ENCODE data around the gene ACTN4.

ACTN4 gene

GRCh38 chr19:38666663-38667511 is 19.4 kb downstream of the ACTN4 start:
- H3K4me3 ChIP-seq (replicated peaks; ENCODE audit: low read depth, low read length), result no peak overlapping the region
- peak; percentile 85 for DNase-seq (ENCODE audit: low read depth)
- TF ChIP-seq CTCF (IDR thresholded peaks at IDR 0.05; ENCODE audit: low read length, missing control alignments), result no peak

- no peak for DNase-seq (ENCODE audit: low read depth)
- no peak overlapping the region for H3K4me3 ChIP-seq (replicated peaks; ENCODE audit: low read depth, low read length)
- TF ChIP-seq CTCF (IDR thresholded peaks at IDR 0.05; ENCODE audit: low read length, missing control alignments), result no peak
Observed at GRCh38 chr19:38667661-38668171, 20.3 kb downstream of the ACTN4 start.

- no peak overlapping the region for H3K4me3 ChIP-seq (replicated peaks; ENCODE audit: low read depth, low read length)
- no peak for DNase-seq (ENCODE audit: low read depth)
Observed at GRCh38 chr19:38669552-38669951, 22.1 kb downstream of the ACTN4 start.

GRCh38 chr19:38670921-38671398 is 23.5 kb downstream of the ACTN4 start:
- TF ChIP-seq CTCF (IDR thresholded peaks at IDR 0.05; ENCODE audit: low read length, missing control alignments), result no peak
- DNase-seq (ENCODE audit: low read depth), result no peak
- H3K4me3 ChIP-seq (replicated peaks; ENCODE audit: low read depth, low read length), result no peak overlapping the region

More at GRCh38 chr19:38669552-38669951, 22.1 kb downstream of the ACTN4 start:
- no peak for TF ChIP-seq CTCF (IDR thresholded peaks at IDR 0.05; ENCODE audit: low read length, missing control alignments)

GRCh38 chr19:38671654-38672053 is 24.2 kb downstream of the ACTN4 start:
- H3K4me3 ChIP-seq (replicated peaks; ENCODE audit: low read depth, low read length), result no peak overlapping the region
- TF ChIP-seq CTCF (IDR thresholded peaks at IDR 0.05; ENCODE audit: low read length, missing control alignments), result no peak

GRCh38 chr19:38673030-38673429 is 25.6 kb downstream of the ACTN4 start:
- TF ChIP-seq CTCF (IDR thresholded peaks at IDR 0.05; ENCODE audit: low read length, missing control alignments), result no peak
- DNase-seq (ENCODE audit: low read depth), result no peak
- H3K4me3 ChIP-seq (replicated peaks; ENCODE audit: low read depth, low read length), result no peak overlapping the region

More at GRCh38 chr19:38671654-38672053, 24.2 kb downstream of the ACTN4 start:
- no peak for DNase-seq (ENCODE audit: low read depth)

All from fibroblast of pulmonary artery (primary cell).